NCI-H1436 treated with DMSO at 0.1 percent for 48 hours (cell line): Measurements from ENCODE around the gene ELOVL5.

Experiments used
- DNase-seq: peaks from one replicate; lab custom pipeline; 2025; lab: John Stamatoyannopoulos, UW

The ELOVL5 gene

GRCh38 chr6:53239526-53239925 is 109.2 kb downstream of the ELOVL5 start:
- DNase-seq, result no peak

- no peak for DNase-seq
Observed at GRCh38 chr6:53238311-53238710, 110.4 kb downstream of the ELOVL5 start.

- DNase-seq, result no peak
Observed at GRCh38 chr6:53236241-53236640, 112.5 kb downstream of the ELOVL5 start.

- no peak for DNase-seq
Observed at GRCh38 chr6:53235508-53235907, 113.2 kb downstream of the ELOVL5 start.

DNA sequence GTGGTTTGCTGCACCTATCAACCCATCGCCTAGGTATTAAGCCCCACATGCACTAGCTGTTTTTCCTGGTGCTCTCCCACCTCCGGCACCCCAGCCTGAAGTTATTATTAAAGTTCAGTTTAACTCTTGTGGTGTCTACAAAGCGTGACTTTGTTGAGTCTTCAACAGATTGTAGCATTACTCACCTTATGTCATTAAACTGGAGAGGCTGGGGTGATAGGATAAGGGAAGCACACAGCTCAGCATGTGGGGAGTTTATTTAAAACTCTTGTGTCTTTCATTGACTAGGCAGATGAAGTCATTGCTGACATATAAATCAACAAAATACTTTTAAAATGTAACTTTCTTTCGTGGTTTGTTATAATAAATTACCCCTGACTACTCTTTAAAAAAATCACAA is 115.4 kb downstream of the ELOVL5 start:
- no peak for DNase-seq

- DNase-seq, result no peak
Observed at GRCh38 chr6:53230775-53231467, 117.8 kb downstream of the ELOVL5 start.

DNA sequence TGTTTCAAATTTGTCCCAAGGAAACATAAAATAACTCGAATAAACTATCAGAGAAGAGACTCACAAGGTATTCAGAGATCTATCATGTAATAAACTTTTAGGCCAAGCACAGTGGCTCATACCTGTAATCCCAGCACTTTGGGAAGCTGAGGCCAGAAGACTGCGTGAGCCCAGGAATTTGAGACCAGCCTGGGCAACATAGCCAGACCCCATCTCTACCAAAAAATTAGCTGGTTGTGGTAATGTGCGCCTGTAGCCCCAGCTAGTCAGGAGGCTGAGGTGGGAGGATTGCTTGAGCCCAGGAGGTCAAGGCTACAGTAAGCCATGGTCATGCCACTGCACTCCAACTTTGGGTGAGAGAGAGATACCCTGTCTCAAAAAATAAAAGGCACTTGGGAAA is 120.9 kb downstream of the ELOVL5 start:
- DNase-seq, result no peak

GRCh38 chr6:53220605-53221004 is 128.1 kb downstream of the ELOVL5 start:
- DNase-seq, result no peak
